ENCODE measurements around the gene MKKS. TPM values are rescaled to one million over a fixed set of nuclear protein-coding genes. Genes with fewer than 3 reads are reported as not detected.

The MKKS gene
- total and polyA plus RNA-seq, 2 of the 13 experiments (the other 11 are each of a cell fraction or from before 2014, with no cell fraction given) = 26.7 to 34.5 TPM

GRCh38 chr20:10370091-10370887, 63.7 kb downstream of the MKKS start:
- peak overlapping the region; percentile 21; the same call in 1 of the 2 replicates for H3K9ac ChIP-seq (ENCODE audit: insufficient read depth, low read depth, low read length)
- no peaks in the 10 kb centered on the region for H4K20me1 ChIP-seq (ENCODE audit: insufficient read depth, low read length)
- H3K36me3 ChIP-seq (replicated peaks in 1 of 2; ENCODE audit: control insufficient read depth in 1 of 2, insufficient read depth in 2 of 2, low read length in 2 of 2) = no peaks in the 10 kb centered on the region
- no peaks in the 10 kb centered on the region for H3K9me3 ChIP-seq (ENCODE audit: low read length)
- ChIA-PET POLR2A (interaction anchor here (0.9 to 1.6 kb wide), 4 partner anchors 21 to 302 kb away, joined by 4 to 5 read pairs (median 4); partner anchors contain the start of gene MKKS), CTCF (ENCODE audit: low intra/inter-chr PET ratio, low total read pairs) (no interaction called here)
- ATAC-seq (peak; percentile 92), FAIRE-seq (peak; percentile 75), DNase-seq (ENCODE audit: low spot score) (peak; percentile 99)
- no peaks in the 10 kb centered on the region for H3K79me2 ChIP-seq (ENCODE audit: insufficient read depth, low read length)
- BruUV-seq (replicated peaks) = no TSS peak
- intact Hi-C loops (cut with micrococcal nuclease; ENCODE audit: unreplicated experiment) (loop anchor here (1.0 to 5.0 kb wide), 4 partner anchors 21 to 108 kb away; partner anchors contain the start of genes MKKS and SLX4IP), in situ Hi-C loops (cut with HindIII; ENCODE audit: extremely low pct_ligation_motif_present, low pct_unique_long_range_greater_than_20kb) (no loop called here)
- H3K4me2 ChIP-seq (ENCODE audit: low read depth, low read length) = peak overlapping the region; percentile 71
- H2AFZ ChIP-seq (ENCODE audit: low read length) = no peak overlapping the region
- H3K27me3 ChIP-seq (ENCODE audit: control insufficient read depth in 1 of 2, insufficient read depth in 2 of 2, low read length in 2 of 2) = no peaks in the 10 kb centered on the region
- peak overlapping the region; percentile 6 to 54 (median 28); a peak in 4 of 6 replicates for H3K4me3 ChIP-seq (replicated peaks in 1 of 3; ENCODE audit: insufficient read depth in 1 of 3, low read depth in 2 of 3, low read length in 3 of 3)
- WGBS (ENCODE audit: low lambda C conversion rate) = 4% methylated on average over 8 of the region's 8 CpGs
- H3K4me1 ChIP-seq (ENCODE audit: insufficient read depth, low read length) = peaks cover 70% of the 10 kb centered on the region
- peak overlapping the region; percentile 70 for H3K27ac ChIP-seq (ENCODE audit: extremely low read length, insufficient read depth, low read length)
- TF ChIP-seq SALL1 (CRISPR knock-in tag; IDR thresholded peaks at IDR 0.05) = peak; percentile 89; the same call in 1 of the 2 replicates
- no peak for TF ChIP-seq AGO1 (IDR thresholded peaks at IDR 0.05; ENCODE audit: low read depth, low read length, poor library complexity, severe bottlenecking)
- TF ChIP-seq SETDB1 (CRISPR knock-in tag; IDR thresholded peaks at IDR 0.05; ENCODE audit: borderline replicate concordance) = no peak
- TF ChIP-seq ZBTB21 (CRISPR knock-in tag; IDR thresholded peaks at IDR 0.05) = peak; percentile 47; the same call in 1 of the 2 replicates
- peak; percentile 90; the same call in 1 of the 2 replicates for TF ChIP-seq MBD4 (IDR thresholded peaks at IDR 0.05; ENCODE audit: borderline replicate concordance, low read length)
- no peak for TF ChIP-seq TIGD3 (CRISPR knock-in tag; IDR thresholded peaks at IDR 0.05; ENCODE audit: borderline replicate concordance)
- TF ChIP-seq HMG20B (CRISPR knock-in tag; conservative IDR thresholded peaks at IDR 0.05) = peak; percentile 93
- TF ChIP-seq FOXP1 (IDR thresholded peaks at IDR 0.05) = 0 out of 2 replicates have a peak, but pooled peaks have one; percentile 6
- peak; percentile 85; the same call in 1 of the 2 replicates for TF ChIP-seq FOXP1 (CRISPR knock-in tag; IDR thresholded peaks at IDR 0.05)
- TF ChIP-seq, protein P1, sequence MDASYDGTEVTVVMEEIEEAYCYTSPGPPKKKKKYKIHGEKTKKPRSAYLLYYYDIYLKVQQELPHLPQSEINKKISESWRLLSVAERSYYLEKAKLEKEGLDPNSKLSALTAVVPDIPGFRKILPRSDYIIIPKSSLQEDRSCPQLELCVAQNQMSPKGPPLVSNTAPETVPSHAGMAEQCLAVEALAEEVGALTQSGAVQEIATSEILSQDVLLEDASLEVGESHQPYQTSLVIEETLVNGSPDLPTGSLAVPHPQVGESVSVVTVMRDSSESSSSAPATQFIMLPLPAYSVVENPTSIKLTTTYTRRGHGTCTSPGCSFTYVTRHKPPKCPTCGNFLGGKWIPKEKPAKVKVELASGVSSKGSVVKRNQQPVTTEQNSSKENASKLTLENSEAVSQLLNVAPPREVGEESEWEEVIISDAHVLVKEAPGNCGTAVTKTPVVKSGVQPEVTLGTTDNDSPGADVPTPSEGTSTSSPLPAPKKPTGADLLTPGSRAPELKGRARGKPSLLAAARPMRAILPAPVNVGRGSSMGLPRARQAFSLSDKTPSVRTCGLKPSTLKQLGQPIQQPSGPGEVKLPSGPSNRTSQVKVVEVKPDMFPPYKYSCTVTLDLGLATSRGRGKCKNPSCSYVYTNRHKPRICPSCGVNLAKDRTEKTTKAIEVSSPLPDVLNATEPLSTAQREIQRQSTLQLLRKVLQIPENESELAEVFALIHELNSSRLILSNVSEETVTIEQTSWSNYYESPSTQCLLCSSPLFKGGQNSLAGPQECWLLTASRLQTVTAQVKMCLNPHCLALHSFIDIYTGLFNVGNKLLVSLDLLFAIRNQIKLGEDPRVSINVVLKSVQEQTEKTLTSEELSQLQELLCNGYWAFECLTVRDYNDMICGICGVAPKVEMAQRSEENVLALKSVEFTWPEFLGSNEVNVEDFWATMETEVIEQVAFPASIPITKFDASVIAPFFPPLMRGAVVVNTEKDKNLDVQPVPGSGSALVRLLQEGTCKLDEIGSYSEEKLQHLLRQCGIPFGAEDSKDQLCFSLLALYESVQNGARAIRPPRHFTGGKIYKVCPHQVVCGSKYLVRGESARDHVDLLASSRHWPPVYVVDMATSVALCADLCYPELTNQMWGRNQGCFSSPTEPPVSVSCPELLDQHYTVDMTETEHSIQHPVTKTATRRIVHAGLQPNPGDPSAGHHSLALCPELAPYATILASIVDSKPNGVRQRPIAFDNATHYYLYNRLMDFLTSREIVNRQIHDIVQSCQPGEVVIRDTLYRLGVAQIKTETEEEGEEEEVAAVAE (CRISPR knock-in tag; IDR thresholded peaks at IDR 0.05; ENCODE audit: borderline replicate concordance) = 0 out of 2 replicates have a peak, but pooled peaks have one; percentile 28
- TF ChIP-seq ATF1 (CRISPR knock-in tag; IDR thresholded peaks at IDR 0.05) = peak; percentile 68; the same call in 1 of the 2 replicates
- TF ChIP-seq, protein P2, sequence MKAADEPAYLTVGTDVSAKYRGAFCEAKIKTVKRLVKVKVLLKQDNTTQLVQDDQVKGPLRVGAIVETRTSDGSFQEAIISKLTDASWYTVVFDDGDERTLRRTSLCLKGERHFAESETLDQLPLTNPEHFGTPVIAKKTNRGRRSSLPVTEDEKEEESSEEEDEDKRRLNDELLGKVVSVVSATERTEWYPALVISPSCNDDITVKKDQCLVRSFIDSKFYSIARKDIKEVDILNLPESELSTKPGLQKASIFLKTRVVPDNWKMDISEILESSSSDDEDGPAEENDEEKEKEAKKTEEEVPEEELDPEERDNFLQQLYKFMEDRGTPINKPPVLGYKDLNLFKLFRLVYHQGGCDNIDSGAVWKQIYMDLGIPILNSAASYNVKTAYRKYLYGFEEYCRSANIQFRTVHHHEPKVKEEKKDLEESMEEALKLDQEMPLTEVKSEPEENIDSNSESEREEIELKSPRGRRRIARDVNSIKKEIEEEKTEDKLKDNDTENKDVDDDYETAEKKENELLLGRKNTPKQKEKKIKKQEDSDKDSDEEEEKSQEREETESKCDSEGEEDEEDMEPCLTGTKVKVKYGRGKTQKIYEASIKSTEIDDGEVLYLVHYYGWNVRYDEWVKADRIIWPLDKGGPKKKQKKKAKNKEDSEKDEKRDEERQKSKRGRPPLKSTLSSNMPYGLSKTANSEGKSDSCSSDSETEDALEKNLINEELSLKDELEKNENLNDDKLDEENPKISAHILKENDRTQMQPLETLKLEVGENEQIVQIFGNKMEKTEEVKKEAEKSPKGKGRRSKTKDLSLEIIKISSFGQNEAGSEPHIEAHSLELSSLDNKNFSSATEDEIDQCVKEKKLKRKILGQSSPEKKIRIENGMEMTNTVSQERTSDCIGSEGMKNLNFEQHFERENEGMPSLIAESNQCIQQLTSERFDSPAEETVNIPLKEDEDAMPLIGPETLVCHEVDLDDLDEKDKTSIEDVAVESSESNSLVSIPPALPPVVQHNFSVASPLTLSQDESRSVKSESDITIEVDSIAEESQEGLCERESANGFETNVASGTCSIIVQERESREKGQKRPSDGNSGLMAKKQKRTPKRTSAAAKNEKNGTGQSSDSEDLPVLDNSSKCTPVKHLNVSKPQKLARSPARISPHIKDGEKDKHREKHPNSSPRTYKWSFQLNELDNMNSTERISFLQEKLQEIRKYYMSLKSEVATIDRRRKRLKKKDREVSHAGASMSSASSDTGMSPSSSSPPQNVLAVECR (CRISPR knock-in tag; IDR thresholded peaks at IDR 0.05; ENCODE audit: borderline replicate concordance) = peak; percentile 30; the same call in 1 of the 2 replicates
- TF ChIP-seq SMAD1 (CRISPR knock-in tag; IDR thresholded peaks at IDR 0.05; ENCODE audit: borderline replicate concordance, low read depth) = no peak

All from HepG2 (cell line).